Measurements from ENCODE around the gene ZNF385D. TPM values are rescaled to one million over a fixed set of nuclear protein-coding genes. Genes with fewer than 3 reads are reported as not detected.

ZNF385D gene
- total RNA-seq, 6 experiments from 2014 or later, result 0.06 to 2.7 (median 0.59) TPM; not detected in 1

- intact Hi-C loops (cut with DNase I), result no loop called here
- no peaks in the 10 kb centered on the region for H3K27me3 ChIP-seq
- H3K9me3 ChIP-seq, result no peaks in the 10 kb centered on the region
- ATAC-seq, result peak in 1 of 4 donors; percentile 16
- TF ChIP-seq, protein P1, sequence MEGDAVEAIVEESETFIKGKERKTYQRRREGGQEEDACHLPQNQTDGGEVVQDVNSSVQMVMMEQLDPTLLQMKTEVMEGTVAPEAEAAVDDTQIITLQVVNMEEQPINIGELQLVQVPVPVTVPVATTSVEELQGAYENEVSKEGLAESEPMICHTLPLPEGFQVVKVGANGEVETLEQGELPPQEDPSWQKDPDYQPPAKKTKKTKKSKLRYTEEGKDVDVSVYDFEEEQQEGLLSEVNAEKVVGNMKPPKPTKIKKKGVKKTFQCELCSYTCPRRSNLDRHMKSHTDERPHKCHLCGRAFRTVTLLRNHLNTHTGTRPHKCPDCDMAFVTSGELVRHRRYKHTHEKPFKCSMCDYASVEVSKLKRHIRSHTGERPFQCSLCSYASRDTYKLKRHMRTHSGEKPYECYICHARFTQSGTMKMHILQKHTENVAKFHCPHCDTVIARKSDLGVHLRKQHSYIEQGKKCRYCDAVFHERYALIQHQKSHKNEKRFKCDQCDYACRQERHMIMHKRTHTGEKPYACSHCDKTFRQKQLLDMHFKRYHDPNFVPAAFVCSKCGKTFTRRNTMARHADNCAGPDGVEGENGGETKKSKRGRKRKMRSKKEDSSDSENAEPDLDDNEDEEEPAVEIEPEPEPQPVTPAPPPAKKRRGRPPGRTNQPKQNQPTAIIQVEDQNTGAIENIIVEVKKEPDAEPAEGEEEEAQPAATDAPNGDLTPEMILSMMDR (IDR thresholded peaks at IDR 0.05), result no peak
- no peak for TF ChIP-seq POLR2A (IDR thresholded peaks at IDR 0.05)
- no peak overlapping the region for H3K4me3 ChIP-seq
- H3K4me1 ChIP-seq, result no peaks in the 10 kb centered on the region
- no peak overlapping the region for H3K27ac ChIP-seq
- no peaks in the 10 kb centered on the region for H3K36me3 ChIP-seq
- peak in 1 of 3 donors; percentile 39 for DNase-seq
- WGBS (ENCODE audit: insufficient coverage, low coverage, low lambda C conversion rate, missing lambda C conversion rate), result 65% methylated on average over 8 of the region's 47 CpGs
Measured at GRCh38 chr3:21405671-21406667, 345.0 kb downstream of the ZNF385D start.

- Histone ChIP-seq H3K36me3 (no peaks in the 10 kb centered on the region), H3K4me3 (no peak overlapping the region), H3K27me3 (no peaks in the 10 kb centered on the region), H3K27ac (no peak overlapping the region), H3K4me1 (no peaks in the 10 kb centered on the region), H3K9me3 (no peaks in the 10 kb centered on the region)
- TF ChIP-seq POLR2A (IDR thresholded peaks at IDR 0.05), result no peak
- TF ChIP-seq, protein P1 (IDR thresholded peaks at IDR 0.05), result no peak
- WGBS (ENCODE audit: insufficient coverage, low coverage, low lambda C conversion rate, missing lambda C conversion rate), result 33% methylated on average over 1 of the region's 4 CpGs
- intact Hi-C loops (cut with DNase I), result no loop called here
- ATAC-seq (no peak), DNase-seq (no peak)
Measured at GRCh38 chr3:21398461-21398860, 352.5 kb downstream of the ZNF385D start.

GRCh38 chr3:21393683-21394311, 357.2 kb downstream of the ZNF385D start:
- no peak for DNase-seq
- H3K9me3 ChIP-seq, result no peaks in the 10 kb centered on the region
- WGBS (ENCODE audit: insufficient coverage, low coverage, low lambda C conversion rate, missing lambda C conversion rate), result 33% methylated on average over 3 of the region's 4 CpGs
- no peaks in the 10 kb centered on the region for H3K36me3 ChIP-seq
- no peaks in the 10 kb centered on the region for H3K27me3 ChIP-seq
- TF ChIP-seq POLR2A (IDR thresholded peaks at IDR 0.05), result no peak
- TF ChIP-seq, protein P1 (IDR thresholded peaks at IDR 0.05), result no peak
- no peak overlapping the region for H3K4me3 ChIP-seq
- no peak for ATAC-seq
- H3K27ac ChIP-seq, result no peak overlapping the region
- H3K4me1 ChIP-seq, result no peaks in the 10 kb centered on the region
- intact Hi-C loops (cut with DNase I), result no loop called here

GRCh38 chr3:21392526-21392925, 358.5 kb downstream of the ZNF385D start:
- Histone ChIP-seq H3K27ac (no peak overlapping the region), H3K4me3 (no peak overlapping the region), H3K4me1 (no peaks in the 10 kb centered on the region), H3K27me3 (no peaks in the 10 kb centered on the region), H3K36me3 (no peaks in the 10 kb centered on the region), H3K9me3 (no peaks in the 10 kb centered on the region)
- peak in 1 of 4 donors; percentile 24 for ATAC-seq
- DNase-seq, result no peak
- no peak for TF ChIP-seq POLR2A (IDR thresholded peaks at IDR 0.05)
- TF ChIP-seq, protein P1 (IDR thresholded peaks at IDR 0.05), result no peak
- intact Hi-C loops (cut with DNase I), result no loop called here
- WGBS (ENCODE audit: insufficient coverage, low coverage, low lambda C conversion rate, missing lambda C conversion rate), result 16% methylated on average over 1 of the region's 1 CpG

Measured in right lobe of liver (tissue), 6 donors.